T47D (cell line): ENCODE results near the gene H3-3A.

Experiments
- DNase-seq, 2 experiments: peaks; one replicate each; pipeline versions ENCODE4 v3.0.0 to v3.0.0-alpha.2; 2011 to 2012; ENCODE audit warnings: low read depth in 1 of 2, low spot score in 1 of 2
- JUND ChIP-seq: IDR thresholded peaks from 2 replicates; pipeline ENCODE4 v1.6.1; 2012; ENCODE audit warnings: low read depth
- in situ Hi-C: cut with HindIII; loops from 2 replicates; pipeline ENCODE4 v1.10.0; 2016; ENCODE audit warnings: low sequenced_read_pairs, low pct_unique_long_range_greater_than_20kb

Gene H3-3A

DNA sequence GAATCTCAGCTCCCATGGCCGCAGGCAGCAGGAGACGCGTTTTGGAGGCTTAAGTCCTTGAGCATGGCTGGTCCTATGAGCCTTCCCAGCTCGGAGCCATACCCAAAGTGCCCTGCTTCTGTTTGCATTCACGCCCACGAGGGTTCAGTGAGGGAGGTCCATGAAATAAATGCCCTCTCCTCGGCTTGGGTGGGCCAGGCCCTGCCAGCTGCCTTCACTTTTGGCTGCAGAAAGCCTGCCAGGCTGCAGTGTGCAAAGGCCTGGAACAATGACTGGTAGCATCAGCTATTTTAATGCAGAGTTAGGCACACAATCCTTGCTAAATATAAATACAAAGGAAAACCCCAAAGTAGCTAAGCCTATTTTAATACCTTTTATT lies 49.4 kb downstream of the H3-3A start:
- DNase-seq = no peak
- in situ Hi-C loops = no loop called here
- TF ChIP-seq JUND = no peak

DNA sequence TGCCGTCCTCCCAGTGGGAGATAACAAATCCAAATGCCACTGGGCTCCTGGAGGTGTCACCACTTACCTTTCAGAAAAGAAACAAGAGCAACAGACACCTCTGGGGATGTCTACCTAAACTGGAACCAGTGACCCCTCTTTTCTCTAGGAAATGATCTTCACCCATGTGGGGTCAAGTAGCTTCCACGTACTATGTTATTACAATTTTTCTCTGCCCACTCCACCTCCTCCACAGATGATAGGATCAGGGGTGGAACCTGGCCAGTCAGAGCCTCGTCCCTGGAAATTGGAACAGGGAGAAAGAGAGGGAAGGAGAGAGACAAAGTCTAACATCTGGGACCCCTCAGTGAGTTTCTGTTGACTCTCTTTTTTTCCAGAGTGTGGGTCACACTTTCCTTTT lies 50.1 kb downstream of the H3-3A start:
- TF ChIP-seq JUND = no peak
- DNase-seq = no peak
- in situ Hi-C loops = no loop called here

DNA sequence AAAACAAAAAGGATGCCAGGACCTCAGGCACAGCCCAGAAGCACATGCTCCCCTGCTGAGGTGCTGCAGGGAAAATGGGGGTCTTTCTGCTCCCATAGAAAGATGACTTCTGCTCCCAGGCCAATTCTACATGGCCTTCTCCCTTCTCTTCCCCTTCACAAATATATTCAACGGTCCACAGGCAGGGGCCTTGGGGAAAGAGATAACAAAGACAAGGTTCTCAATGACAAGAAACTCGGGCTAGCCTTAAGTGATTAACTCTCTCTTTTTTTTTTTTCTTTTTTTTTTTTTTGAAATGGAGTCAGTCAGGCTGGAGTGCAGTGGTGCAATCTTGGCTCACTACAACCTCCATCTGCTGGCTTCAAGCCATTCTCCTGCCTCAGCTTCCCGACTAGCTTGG lies 54.2 kb downstream of the H3-3A start:
- DNase-seq = no peak
- in situ Hi-C loops = no loop called here
- no peak for TF ChIP-seq JUND

- no peak for DNase-seq
- in situ Hi-C loops = no loop called here
- no peak for TF ChIP-seq JUND
These were observed 54.8 kb downstream of the H3-3A start for GRCh38 chr1:226117330-226117729.

DNA sequence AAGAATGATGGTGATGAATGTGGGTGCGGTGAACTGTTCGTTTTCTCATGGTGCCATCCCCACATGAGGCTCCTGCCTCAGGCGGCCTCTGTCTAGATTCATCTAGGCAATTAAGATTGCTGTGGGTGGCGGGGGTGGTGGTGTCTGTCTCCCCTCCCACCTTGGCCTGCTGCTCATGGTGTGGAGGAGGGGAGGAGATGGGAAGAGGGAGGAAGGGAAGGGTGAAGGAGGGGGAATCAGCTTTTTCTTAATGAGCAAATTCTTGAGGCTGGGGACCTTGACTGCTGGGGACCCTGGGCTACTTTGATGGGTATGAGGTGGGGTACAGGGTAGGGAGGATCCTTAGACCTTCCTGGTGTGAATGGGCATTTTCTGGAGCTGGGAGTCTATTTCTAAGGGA lies 55.8 kb downstream of the H3-3A start:
- no peak for TF ChIP-seq JUND
- in situ Hi-C loops = no loop called here
- DNase-seq = no peak

DNA sequence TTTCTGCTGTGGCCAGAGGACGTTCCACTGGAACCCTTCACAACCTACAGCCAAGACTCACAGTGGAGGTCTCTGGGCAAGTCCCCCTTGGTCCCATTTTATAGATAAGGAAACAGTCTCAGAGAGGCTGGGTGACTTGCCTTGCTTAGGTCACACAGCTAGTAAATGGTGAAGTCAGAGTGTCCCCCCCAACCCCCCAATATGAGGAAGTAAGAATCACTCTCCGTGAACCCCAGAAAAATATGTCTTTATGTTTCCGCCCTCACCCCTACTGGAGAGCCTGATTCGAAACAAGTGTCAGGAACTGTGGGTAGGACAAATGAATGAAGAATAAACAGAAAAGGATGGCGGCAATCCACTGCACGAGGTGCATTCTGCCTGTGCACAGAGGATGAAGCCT lies 56.7 kb downstream of the H3-3A start:
- DNase-seq = no peak
- TF ChIP-seq JUND = no peak
- in situ Hi-C loops = no loop called here

- in situ Hi-C loops = no loop called here
- TF ChIP-seq JUND = no peak
These were observed 57.9 kb downstream of the H3-3A start for GRCh38 chr1:226120398-226120797.

DNA sequence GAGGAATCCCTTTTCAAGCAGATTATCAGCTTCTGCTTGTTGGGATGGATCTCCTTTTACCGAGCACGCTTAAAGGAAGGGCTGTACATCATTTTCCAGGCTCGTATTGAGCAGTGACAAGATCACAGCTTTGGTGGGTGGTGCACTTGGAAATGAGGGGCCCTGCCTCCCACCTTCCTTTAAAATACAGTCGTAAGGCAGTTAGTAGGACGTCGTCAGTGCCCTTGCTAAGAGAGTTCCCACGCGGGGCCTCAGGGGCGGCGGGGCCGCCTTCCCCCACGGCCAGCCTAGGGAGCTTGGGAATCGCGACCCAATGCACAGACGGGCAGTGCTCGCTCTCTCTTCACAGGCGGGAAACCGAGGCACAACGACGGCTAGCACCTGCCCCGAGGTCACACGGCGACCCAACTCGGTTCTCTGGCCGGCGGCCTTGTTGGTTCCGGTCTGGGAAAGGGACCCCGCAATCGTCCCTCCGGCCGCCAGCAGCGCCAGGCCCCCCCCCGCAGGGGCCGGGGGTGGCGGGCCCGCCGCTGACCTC lies 58.6 kb downstream of the H3-3A start:
- no peak for TF ChIP-seq JUND
- no peak for DNase-seq
- in situ Hi-C loops = no loop called here

More at GRCh38 chr1:226120398-226120797, 57.9 kb downstream of the H3-3A start:
- no peak for DNase-seq
